Measurements from ENCODE around the gene CATSPERD. TPM values are rescaled to one million over a fixed set of nuclear protein-coding genes. Genes with fewer than 3 reads are reported as not detected.

Gene CATSPERD
- total RNA-seq, 2 experiments from 2014 or later, result not detected

Other genes with a start within 250 kb of the CATSPERD start
- gene TINCR, start 152.7 kb upstream of the CATSPERD start, total RNA-seq, result under 1 TPM; 0.40 to 0.58 TPM
- gene SAFB2, start 97.9 kb upstream of the CATSPERD start, total RNA-seq, result 10 to 100 TPM; 81.0 to 99.6 TPM
- 100 to 1,000 TPM; 113 to 131 TPM for gene SAFB, start 97.6 kb upstream of the CATSPERD start, total RNA-seq
- 10 to 100 TPM; 43.5 to 48.2 TPM for gene MICOS13, start 40.1 kb upstream of the CATSPERD start, total RNA-seq
- 1 to 10 TPM; 2.0 TPM for gene HSD11B1L, start 39.6 kb upstream of the CATSPERD start, total RNA-seq
- 100 to 1,000 TPM; 880 to 925 TPM for gene RPL36, start 30.3 kb upstream of the CATSPERD start, total RNA-seq
- gene LONP1, start 491 bp upstream of the CATSPERD start, total RNA-seq, result 10 to 100 TPM; 71.7 to 79.6 TPM
- 1 to 10 TPM; 5.4 to 6.4 TPM for gene PRR22, start 64.1 kb downstream of the CATSPERD start, total RNA-seq
- 10 to 100 TPM; 49.9 to 60.8 TPM for gene DUS3L, start 70.5 kb downstream of the CATSPERD start, total RNA-seq
- under 1 TPM in 1 of 2 experiments, not detected in 1; 0.37 TPM for gene NRTN, start 84.4 kb downstream of the CATSPERD start, total RNA-seq
- gene FUT6, start 119.1 kb downstream of the CATSPERD start, total RNA-seq, result not detected
- gene FUT3, start 130.8 kb downstream of the CATSPERD start, total RNA-seq, result not detected
- not detected for gene FUT5, start 149.9 kb downstream of the CATSPERD start, total RNA-seq
- gene NDUFA11, start 183.2 kb downstream of the CATSPERD start, total RNA-seq, result 100 to 1,000 TPM; 207 to 233 TPM
- gene VMAC, start 184.2 kb downstream of the CATSPERD start, total RNA-seq, result 10 to 100 TPM; 11.8 TPM
- 10 to 100 TPM; 17.2 to 21.0 TPM for gene CAPS, start 193.6 kb downstream of the CATSPERD start, total RNA-seq

Measured in activated CD4-positive, alpha-beta T cell treated with anti-CD3 and anti-CD28 coated beads, Interleukin-2, amount 10 ng/mL, durations not matched to agents 7 days and 5 days (primary cell).